Brain microvascular endothelial cell (primary cell): Measurements from ENCODE around the gene COL2A1.

Experiments used
- DNase-seq: peaks from one replicate; pipeline ENCODE4 v3.0.0-alpha.2; 2020
- H3K27ac ChIP-seq: fragments of 250-450 bp; sonication (Bioruptor Pico); 2 replicates; pipeline ENCODE4 v1.5.1; 2020; ENCODE audit warnings: mild to moderate bottlenecking, moderate library complexity
- H3K27me3 ChIP-seq: fragments of 250-450 bp; sonication (Bioruptor Pico); replicated peaks from 2 replicates; pipeline ENCODE4 v1.5.1; 2020; ENCODE audit warnings: mild to moderate bottlenecking
- H3K36me3 ChIP-seq: fragments of 250-450 bp; sonication (Bioruptor Pico); replicated peaks from 2 replicates; pipeline ENCODE4 v1.5.1; 2020; ENCODE audit warnings: mild to moderate bottlenecking
- H3K4me3 ChIP-seq: 2 replicates; pipeline ENCODE4 v1.5.1; 2011; ENCODE audit warnings: low read depth, mild to moderate bottlenecking, control low read depth, low read length, moderate library complexity
- in situ Hi-C: cut with HindIII; loops from 2 replicates; pipeline ENCODE4 v1.10.0; 2017; ENCODE audit warnings: low sequenced_read_pairs, low pct_ligation_motif_present
- TF ChIP-seq, protein P1 (sequence below): IDR thresholded peaks from 2 replicates; pipeline ENCODE4 v1.5.1; 2011; ENCODE audit warnings: low read depth, mild to moderate bottlenecking, moderate library complexity, low read length, control low read depth, inconsistent platforms; ENCODE audit errors: missing control alignments

Gene COL2A1

DNA sequence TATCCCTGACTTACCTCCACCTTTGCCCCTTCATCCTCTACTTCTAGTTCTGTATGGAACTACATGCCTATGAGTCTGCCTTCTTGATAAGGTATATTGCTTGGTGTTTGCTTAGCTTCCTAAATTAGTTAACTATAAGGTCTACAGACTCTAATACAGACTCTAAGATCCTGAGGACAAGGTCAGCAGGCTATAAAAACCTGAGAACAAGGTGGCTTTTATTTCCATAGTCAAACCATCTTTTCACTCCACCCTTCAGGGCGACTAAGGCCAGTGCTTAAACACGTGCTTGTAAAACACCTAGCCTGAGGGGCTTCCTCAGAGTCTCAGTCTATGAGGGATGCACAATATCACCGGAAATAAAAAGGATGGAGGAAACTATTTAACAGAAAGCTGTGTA lies 36.1 kb upstream of the COL2A1 start:
- Histone ChIP-seq H3K27me3 (no peaks in the 10 kb centered on the region), H3K4me3 (no peak overlapping the region), H3K36me3 (no peaks in the 10 kb centered on the region), H3K27ac (no peak overlapping the region)
- DNase-seq: no peak
- TF ChIP-seq, protein P1, sequence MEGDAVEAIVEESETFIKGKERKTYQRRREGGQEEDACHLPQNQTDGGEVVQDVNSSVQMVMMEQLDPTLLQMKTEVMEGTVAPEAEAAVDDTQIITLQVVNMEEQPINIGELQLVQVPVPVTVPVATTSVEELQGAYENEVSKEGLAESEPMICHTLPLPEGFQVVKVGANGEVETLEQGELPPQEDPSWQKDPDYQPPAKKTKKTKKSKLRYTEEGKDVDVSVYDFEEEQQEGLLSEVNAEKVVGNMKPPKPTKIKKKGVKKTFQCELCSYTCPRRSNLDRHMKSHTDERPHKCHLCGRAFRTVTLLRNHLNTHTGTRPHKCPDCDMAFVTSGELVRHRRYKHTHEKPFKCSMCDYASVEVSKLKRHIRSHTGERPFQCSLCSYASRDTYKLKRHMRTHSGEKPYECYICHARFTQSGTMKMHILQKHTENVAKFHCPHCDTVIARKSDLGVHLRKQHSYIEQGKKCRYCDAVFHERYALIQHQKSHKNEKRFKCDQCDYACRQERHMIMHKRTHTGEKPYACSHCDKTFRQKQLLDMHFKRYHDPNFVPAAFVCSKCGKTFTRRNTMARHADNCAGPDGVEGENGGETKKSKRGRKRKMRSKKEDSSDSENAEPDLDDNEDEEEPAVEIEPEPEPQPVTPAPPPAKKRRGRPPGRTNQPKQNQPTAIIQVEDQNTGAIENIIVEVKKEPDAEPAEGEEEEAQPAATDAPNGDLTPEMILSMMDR: no peak
- in situ Hi-C loops: no loop called here

DNA sequence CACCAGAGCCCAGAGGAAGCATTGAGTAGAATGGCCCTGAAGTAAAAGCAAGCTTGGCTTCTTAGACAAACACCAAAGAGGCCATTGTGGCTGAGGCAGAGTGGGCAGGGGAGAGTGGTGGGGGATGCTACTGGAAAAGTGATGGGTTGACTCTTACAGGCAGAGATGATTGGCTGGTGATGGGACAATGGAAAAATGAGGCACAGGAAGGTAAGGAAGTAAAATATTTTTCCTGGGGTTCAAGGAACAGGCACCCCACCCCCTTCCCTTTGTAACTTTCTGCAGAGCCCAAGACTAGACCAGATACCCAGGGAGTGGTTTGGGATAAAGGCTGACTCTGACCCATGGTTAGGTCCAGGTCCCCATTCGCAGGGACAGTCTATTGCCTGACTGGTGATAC lies 34.9 kb upstream of the COL2A1 start:
- H3K36me3 ChIP-seq: no peaks in the 10 kb centered on the region
- in situ Hi-C loops: no loop called here
- TF ChIP-seq, protein P1: no peak

DNA sequence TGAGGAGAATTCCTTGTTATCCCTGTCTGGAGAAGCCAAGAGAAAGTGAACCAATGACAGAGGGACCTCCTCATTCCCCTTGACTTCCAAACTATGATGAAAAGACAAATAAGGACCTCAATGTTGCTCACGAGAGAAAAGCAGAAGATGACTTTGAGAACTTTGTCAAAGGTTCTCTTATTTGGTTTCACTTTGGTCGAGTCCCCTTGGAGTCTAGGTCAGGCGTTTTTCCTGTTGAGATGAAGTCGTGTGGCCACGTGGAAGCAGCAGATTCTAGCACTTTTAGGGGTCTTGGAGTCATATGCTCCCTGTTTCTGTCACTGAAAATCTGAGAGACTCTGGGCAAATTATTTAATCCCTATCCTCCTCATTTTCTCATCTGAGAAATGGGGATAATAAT lies 33.8 kb upstream of the COL2A1 start:
- TF ChIP-seq, protein P1: no peak
- H3K36me3 ChIP-seq: no peaks in the 10 kb centered on the region
- no peaks in the 10 kb centered on the region for H3K27me3 ChIP-seq
- in situ Hi-C loops: no loop called here
- no peak overlapping the region for H3K4me3 ChIP-seq
- no peak for DNase-seq
- no peak overlapping the region for H3K27ac ChIP-seq

More for the DNA sequence above, 34.9 kb upstream of the COL2A1 start:
- H3K27ac ChIP-seq: no peak overlapping the region
- DNase-seq: no peak
- no peak overlapping the region for H3K4me3 ChIP-seq
- no peaks in the 10 kb centered on the region for H3K27me3 ChIP-seq

- Histone ChIP-seq H3K27me3 (no peaks in the 10 kb centered on the region), H3K4me3 (no peak overlapping the region), H3K36me3 (no peaks in the 10 kb centered on the region), H3K27ac (no peak overlapping the region)
- in situ Hi-C loops: no loop called here
- peak; percentile 19 for DNase-seq
- TF ChIP-seq, protein P1: no peak
Observed at GRCh38 chr12:48037267-48037915, 33.1 kb upstream of the COL2A1 start.

DNA sequence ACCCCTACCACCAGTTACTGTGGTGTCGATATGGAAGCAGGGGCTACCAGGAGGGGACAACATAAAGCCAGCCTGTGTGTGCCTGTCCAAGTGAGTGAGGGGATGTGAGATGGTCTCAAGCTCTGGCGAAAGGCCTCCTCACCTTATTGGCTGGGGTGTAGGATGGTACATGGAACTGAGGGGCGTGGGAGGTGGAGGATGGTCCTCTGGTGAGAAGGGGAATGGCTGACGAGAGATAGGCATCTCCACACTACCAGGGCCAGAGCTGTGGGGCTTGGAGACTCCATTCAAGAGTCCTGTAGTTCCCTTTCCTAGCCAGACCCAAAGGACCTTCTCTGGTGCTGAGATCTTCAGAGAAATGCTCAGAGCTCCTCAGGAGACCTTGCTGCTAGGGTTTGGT lies 32.5 kb upstream of the COL2A1 start:
- no peaks in the 10 kb centered on the region for H3K27me3 ChIP-seq
- in situ Hi-C loops: no loop called here
- H3K4me3 ChIP-seq: no peak overlapping the region
- DNase-seq: no peak
- H3K27ac ChIP-seq: no peak overlapping the region
- TF ChIP-seq, protein P1: no peak
- H3K36me3 ChIP-seq: no peaks in the 10 kb centered on the region
